Caco-2 (cell line): ENCODE measurements around the gene PRG2. TPM values are rescaled to one million over a fixed set of nuclear protein-coding genes. Genes with fewer than 3 reads are reported as not detected.

Experiments used
- BruUV-seq: library from RNA; stranded (reverse); fragments of 400-500 nt; replicated peaks from 2 replicates; lab custom pipeline; 2021; lab: Mats Ljungman, UMichigan
- CTCF ChIA-PET: fragments of 300-600 bp; sonication (Branson Sonifier 250); formaldehyde crosslinking; loops from one replicate; lab custom pipeline; 2022; ENCODE audit warnings: antibody characterized with exemption; lab: Charles Lee
- POLR2A ChIA-PET: fragments of 300-600 bp; sonication (Branson Sonifier 250); formaldehyde crosslinking; loops from one replicate; lab custom pipeline; 2022; ENCODE audit warnings: antibody characterized with exemption; lab: Charles Lee
- DNase-seq, 2 experiments: peaks; one replicate each; pipeline versions ENCODE4 v3.0.0 to v3.0.0-alpha.2; 2020 to 2022
- H3K27me3 ChIP-seq: replicated peaks from 2 replicates; pipeline ENCODE4 v1.6.0; 2011; ENCODE audit warnings: low read length; ENCODE audit not compliant: control insufficient read depth, insufficient read depth
- H3K36me3 ChIP-seq: 2 replicates; pipeline ENCODE4 v1.5.1; 2011; ENCODE audit warnings: low read length; ENCODE audit not compliant: control insufficient read depth, insufficient read depth
- H3K4me1 ChIP-seq: fragments of 250-450 bp; sonication (Bioruptor Pico); 2 replicates; pipeline ENCODE4 v1.5.1; 2020; ENCODE audit warnings: mild to moderate bottlenecking
- H3K4me3 ChIP-seq: 2 replicates; pipeline ENCODE4 v1.5.1; 2011; ENCODE audit warnings: low read depth, mild to moderate bottlenecking, control low read depth, low read length
- H3K9me3 ChIP-seq: fragments of 250-450 bp; sonication (Bioruptor Pico); 2 replicates; pipeline ENCODE4 v1.5.1; 2020; ENCODE audit warnings: mild to moderate bottlenecking, moderate library complexity
- H3K27ac Mint-ChIP-seq: one replicate; pipeline ENCODE4 v1.8.0; 2022; ENCODE audit warnings: mixed read lengths; ENCODE audit not compliant: unreplicated experiment
- H3K27me3 Mint-ChIP-seq: one replicate; pipeline ENCODE4 v1.8.0; 2022; ENCODE audit warnings: mixed read lengths; ENCODE audit not compliant: insufficient read depth, unreplicated experiment
- H3K36me3 Mint-ChIP-seq: one replicate; pipeline ENCODE4 v1.8.0; 2022; ENCODE audit warnings: mild to moderate bottlenecking, mixed read lengths; ENCODE audit not compliant: insufficient read depth, unreplicated experiment
- H3K4me1 Mint-ChIP-seq: one replicate; pipeline ENCODE4 v1.8.0; 2022; ENCODE audit warnings: low read depth, mixed read lengths; ENCODE audit not compliant: unreplicated experiment
- H3K4me3 Mint-ChIP-seq: one replicate; pipeline ENCODE4 v1.8.0; 2022; ENCODE audit warnings: mild to moderate bottlenecking, moderate library complexity, mixed read lengths; ENCODE audit not compliant: unreplicated experiment
- H3K9me3 Mint-ChIP-seq: one replicate; pipeline ENCODE4 v1.8.0; 2022; ENCODE audit warnings: mixed read lengths; ENCODE audit not compliant: unreplicated experiment
- intact Hi-C: fragments of 100-400 bp; cut with micrococcal nuclease; formaldehyde crosslinking; loops from one replicate; pipeline ENCODE4 v1.10.0; 2022; ENCODE audit not compliant: unreplicated experiment
- total RNA-seq: library from RNA; stranded (reverse); gene quantifications from 2 replicates; pipeline ENCODE4 v1.2.3, GENCODE V29; 2022
- TF ChIP-seq, protein P1 (sequence below), 2 experiments: fragments of 200-600 bp in 1 of 2; IDR thresholded peaks; 1 replicate in 1 of 2; 2 replicates in 1 of 2; pipeline versions ENCODE4 v1.5.1 to v1.8.0; 2011 to 2022; ENCODE audit warnings: antibody characterized with exemption in 1 of 2, control low read depth in 1 of 2, inconsistent platforms in 1 of 2, low read depth in 1 of 2, low read length in 1 of 2, mild to moderate bottlenecking in 1 of 2, moderate library complexity in 1 of 2; ENCODE audit not compliant: insufficient read depth in 1 of 2, severe bottlenecking in 1 of 2, unreplicated experiment in 1 of 2

PRG2 gene
- total RNA-seq, 1 experiment from 2014 or later, result not detected

- ChIA-PET CTCF (no interaction called here), POLR2A (no interaction called here)
- Mint-ChIP-seq H3K36me3 (no peaks in the 10 kb centered on the region), H3K4me1 (no peaks in the 10 kb centered on the region), H3K27ac (no peak overlapping the region), H3K9me3 (no peaks in the 10 kb centered on the region), H3K27me3 (peaks cover 10% of the 10 kb centered on the region), H3K4me3 (no peak overlapping the region)
- BruUV-seq, result no TSS peak
- intact Hi-C loops, result no loop called here
- no peaks in the 10 kb centered on the region for H3K27me3 ChIP-seq
- no peak for DNase-seq
- H3K36me3 ChIP-seq, result no peaks in the 10 kb centered on the region
- TF ChIP-seq, protein P1, sequence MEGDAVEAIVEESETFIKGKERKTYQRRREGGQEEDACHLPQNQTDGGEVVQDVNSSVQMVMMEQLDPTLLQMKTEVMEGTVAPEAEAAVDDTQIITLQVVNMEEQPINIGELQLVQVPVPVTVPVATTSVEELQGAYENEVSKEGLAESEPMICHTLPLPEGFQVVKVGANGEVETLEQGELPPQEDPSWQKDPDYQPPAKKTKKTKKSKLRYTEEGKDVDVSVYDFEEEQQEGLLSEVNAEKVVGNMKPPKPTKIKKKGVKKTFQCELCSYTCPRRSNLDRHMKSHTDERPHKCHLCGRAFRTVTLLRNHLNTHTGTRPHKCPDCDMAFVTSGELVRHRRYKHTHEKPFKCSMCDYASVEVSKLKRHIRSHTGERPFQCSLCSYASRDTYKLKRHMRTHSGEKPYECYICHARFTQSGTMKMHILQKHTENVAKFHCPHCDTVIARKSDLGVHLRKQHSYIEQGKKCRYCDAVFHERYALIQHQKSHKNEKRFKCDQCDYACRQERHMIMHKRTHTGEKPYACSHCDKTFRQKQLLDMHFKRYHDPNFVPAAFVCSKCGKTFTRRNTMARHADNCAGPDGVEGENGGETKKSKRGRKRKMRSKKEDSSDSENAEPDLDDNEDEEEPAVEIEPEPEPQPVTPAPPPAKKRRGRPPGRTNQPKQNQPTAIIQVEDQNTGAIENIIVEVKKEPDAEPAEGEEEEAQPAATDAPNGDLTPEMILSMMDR (IDR thresholded peaks at IDR 0.05; ENCODE audit: insufficient read depth in 1 of 2, low read depth in 1 of 2, low read length in 1 of 2, severe bottlenecking in 1 of 2, unreplicated experiment in 1 of 2), result no peak
- no peaks in the 10 kb centered on the region for H3K9me3 ChIP-seq
- no peaks in the 10 kb centered on the region for H3K4me1 ChIP-seq
- no peak overlapping the region for H3K4me3 ChIP-seq
Observed at GRCh38 chr11:57378186-57378585, 12.3 kb downstream of the PRG2 start.

- no peak overlapping the region for H3K27ac Mint-ChIP-seq
- H3K4me1 ChIP-seq, result no peaks in the 10 kb centered on the region
- H3K9me3 Mint-ChIP-seq, result no peaks in the 10 kb centered on the region
- H3K27me3 ChIP-seq, result no peaks in the 10 kb centered on the region
- no peak overlapping the region for H3K4me3 ChIP-seq
- no peaks in the 10 kb centered on the region for H3K4me1 Mint-ChIP-seq
- ChIA-PET POLR2A (no interaction called here), CTCF (no interaction called here)
- no peaks in the 10 kb centered on the region for H3K9me3 ChIP-seq
- no peaks in the 10 kb centered on the region for H3K36me3 ChIP-seq
- H3K4me3 Mint-ChIP-seq, result no peak overlapping the region
- BruUV-seq, result no TSS peak
- peaks cover 6% of the 10 kb centered on the region for H3K27me3 Mint-ChIP-seq
- H3K36me3 Mint-ChIP-seq, result no peaks in the 10 kb centered on the region
- intact Hi-C loops, result no loop called here
- DNase-seq, result no peak
- TF ChIP-seq, protein P1 (IDR thresholded peaks at IDR 0.05; ENCODE audit: insufficient read depth in 1 of 2, low read depth in 1 of 2, low read length in 1 of 2, severe bottlenecking in 1 of 2, unreplicated experiment in 1 of 2), result no peak
Observed at GRCh38 chr11:57377107-57377506, 13.3 kb downstream of the PRG2 start.

DNA sequence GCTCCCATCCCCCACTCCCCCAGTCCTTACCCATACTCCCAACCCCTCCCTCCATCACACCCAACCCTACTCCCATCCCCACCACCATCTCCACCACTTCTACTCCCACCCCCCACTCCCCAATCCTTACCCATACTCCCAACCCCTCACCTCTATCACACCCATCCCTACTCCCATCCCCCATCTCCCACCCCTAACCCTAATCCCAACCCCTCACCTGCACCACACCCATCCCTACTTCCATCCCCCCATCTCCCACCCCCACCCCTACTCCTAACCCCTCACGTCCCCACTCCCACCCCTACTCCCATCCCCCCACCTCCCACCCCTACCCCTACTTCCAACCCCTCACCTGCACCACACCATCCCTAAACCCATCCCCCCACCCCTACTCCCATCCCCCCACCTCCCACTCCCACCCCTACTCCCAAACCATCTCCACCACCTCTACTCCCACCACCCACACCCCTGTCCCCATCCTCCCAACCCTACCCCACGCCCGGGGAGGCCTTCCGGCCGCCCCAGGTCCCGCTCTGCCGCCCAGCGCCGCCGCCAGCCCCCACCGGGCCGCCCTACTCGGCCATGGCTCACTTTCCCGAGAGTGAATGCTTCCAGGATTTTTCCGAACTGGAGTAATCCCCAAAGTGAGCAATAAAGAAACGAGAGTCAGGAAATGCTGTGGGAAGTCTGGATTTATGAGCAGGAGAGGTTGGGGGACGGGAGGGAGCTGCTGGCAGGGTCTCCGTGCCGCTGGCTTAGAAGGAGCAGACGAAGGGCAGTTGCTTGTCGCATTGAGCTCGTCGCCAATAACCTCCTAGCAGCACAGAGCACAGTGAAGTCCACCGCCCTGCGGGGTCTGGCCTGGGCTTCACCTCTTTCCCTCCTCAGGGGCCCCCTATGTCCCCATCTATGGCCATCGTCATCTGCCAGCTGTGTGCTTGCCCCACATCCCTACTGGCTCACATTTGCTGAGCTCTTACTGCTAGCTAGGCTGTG lies 14.1 kb downstream of the PRG2 start:
- no peaks in the 10 kb centered on the region for H3K9me3 ChIP-seq
- CTCF ChIA-PET, result no interaction called here
- DNase-seq, result no peak
- peaks cover 6% of the 10 kb centered on the region for H3K27me3 Mint-ChIP-seq
- H3K4me3 ChIP-seq, result no peak overlapping the region
- intact Hi-C loops, result no loop called here
- H3K36me3 Mint-ChIP-seq, result no peaks in the 10 kb centered on the region
- no peaks in the 10 kb centered on the region for H3K9me3 Mint-ChIP-seq
- BruUV-seq, result no TSS peak
- H3K27ac Mint-ChIP-seq, result no peak overlapping the region
- TF ChIP-seq, protein P1 (IDR thresholded peaks at IDR 0.05; ENCODE audit: insufficient read depth in 1 of 2, low read depth in 1 of 2, low read length in 1 of 2, severe bottlenecking in 1 of 2, unreplicated experiment in 1 of 2), result no peak
- H3K4me3 Mint-ChIP-seq, result no peak overlapping the region
- no peaks in the 10 kb centered on the region for H3K27me3 ChIP-seq
- H3K4me1 Mint-ChIP-seq, result no peaks in the 10 kb centered on the region
- H3K4me1 ChIP-seq, result no peaks in the 10 kb centered on the region
- H3K36me3 ChIP-seq, result no peaks in the 10 kb centered on the region
- POLR2A ChIA-PET, result no interaction called here
